ENCODE measurements around the gene NFAM1.

DNA sequence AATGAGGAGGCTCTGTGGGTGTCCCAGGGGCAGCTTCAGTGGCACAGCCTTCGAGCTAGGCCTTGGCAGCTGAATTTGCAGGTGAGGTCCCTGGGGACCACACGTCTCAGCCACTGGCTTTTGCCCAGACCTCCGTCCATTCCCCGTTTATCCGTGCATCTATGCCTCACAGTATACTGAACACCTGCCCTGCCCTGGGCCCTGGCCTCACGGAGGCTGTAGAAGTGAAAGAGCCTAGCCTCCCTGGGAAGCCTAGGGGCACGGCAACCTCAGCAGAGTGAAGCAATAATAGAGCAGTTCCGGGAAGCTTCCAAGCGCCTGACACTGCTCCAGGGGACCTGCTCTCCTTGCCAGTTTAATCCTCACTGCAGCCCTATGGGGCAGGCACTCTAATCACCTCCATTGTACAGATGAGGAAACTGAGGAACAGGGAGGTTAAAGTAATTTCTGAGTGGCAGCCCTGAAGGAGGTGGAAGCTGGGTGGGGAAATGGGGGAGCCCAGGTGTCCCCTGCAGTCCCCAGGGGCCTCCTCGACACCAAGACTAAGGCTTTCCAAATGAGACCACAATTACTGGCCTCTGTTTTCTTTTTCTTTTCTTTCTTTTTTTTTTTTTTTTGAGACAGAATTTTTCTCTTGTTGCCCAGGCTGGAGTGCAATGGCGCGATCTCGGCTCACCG is 2.7 kb upstream of the NFAM1 start:
- TF ChIP-seq ZNF124 (CRISPR knock-in tag; IDR thresholded peaks at IDR 0.05) = no peak
- TF ChIP-seq POLR2A (IDR thresholded peaks at IDR 0.05; ENCODE audit: insufficient read depth in 1 of 2, low read depth in 2 of 2, low read length in 2 of 2) = no peak
- TF ChIP-seq, protein P1, sequence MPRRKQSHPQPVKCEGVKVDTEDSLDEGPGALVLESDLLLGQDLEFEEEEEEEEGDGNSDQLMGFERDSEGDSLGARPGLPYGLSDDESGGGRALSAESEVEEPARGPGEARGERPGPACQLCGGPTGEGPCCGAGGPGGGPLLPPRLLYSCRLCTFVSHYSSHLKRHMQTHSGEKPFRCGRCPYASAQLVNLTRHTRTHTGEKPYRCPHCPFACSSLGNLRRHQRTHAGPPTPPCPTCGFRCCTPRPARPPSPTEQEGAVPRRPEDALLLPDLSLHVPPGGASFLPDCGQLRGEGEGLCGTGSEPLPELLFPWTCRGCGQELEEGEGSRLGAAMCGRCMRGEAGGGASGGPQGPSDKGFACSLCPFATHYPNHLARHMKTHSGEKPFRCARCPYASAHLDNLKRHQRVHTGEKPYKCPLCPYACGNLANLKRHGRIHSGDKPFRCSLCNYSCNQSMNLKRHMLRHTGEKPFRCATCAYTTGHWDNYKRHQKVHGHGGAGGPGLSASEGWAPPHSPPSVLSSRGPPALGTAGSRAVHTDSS (CRISPR knock-in tag; conservative IDR thresholded peaks at IDR 0.05) = no peak
- TF ChIP-seq ZNF775 (CRISPR knock-in tag; IDR thresholded peaks at IDR 0.05; ENCODE audit: borderline replicate concordance) = no peak
- TF ChIP-seq RFX5 (IDR thresholded peaks at IDR 0.05; ENCODE audit: low read depth, low read length) = no peak
- no peak for TF ChIP-seq JUNB (CRISPR knock-in tag; IDR thresholded peaks at IDR 0.05; ENCODE audit: borderline replicate concordance)
- TF ChIP-seq EZH2 (conservative IDR thresholded peaks at IDR 0.05; ENCODE audit: low read depth, low read length) = no peak
- TF ChIP-seq MAFK (conservative IDR thresholded peaks at IDR 0.05 in 1 of 2, IDR thresholded peaks at IDR 0.05 in 1 of 2; ENCODE audit: low read length in 2 of 2) = no peak
